T follicular helper cell (primary cell): Measurements from ENCODE around the gene LRRC42.
"Not testable (repeated sequence)": the region's sequence is repeated elsewhere in the genome, so short reads cannot be mapped to it uniquely, and the experiment has no call there.

Source experiments
- DNase-seq: peaks from one replicate; pipeline ENCODE4 v3.0.0-alpha.2; 2020; ENCODE audit warnings: low read depth

The LRRC42 gene

GRCh38 chr1:53967409-53968124 is 21.4 kb downstream of the LRRC42 start:
- DNase-seq = no peak

- no peak for DNase-seq
Observed at GRCh38 chr1:53968125-53968513, 22.0 kb downstream of the LRRC42 start.

GRCh38 chr1:53969323-53969722 is 23.2 kb downstream of the LRRC42 start:
- not testable (repeated sequence) for DNase-seq

GRCh38 chr1:53971718-53972117 is 25.6 kb downstream of the LRRC42 start:
- no peak for DNase-seq

GRCh38 chr1:53975861-53976260 is 29.7 kb downstream of the LRRC42 start:
- DNase-seq = no peak

- no peak for DNase-seq
Observed at GRCh38 chr1:53979712-53980450, 33.7 kb downstream of the LRRC42 start.

GRCh38 chr1:53981220-53981619 is 35.1 kb downstream of the LRRC42 start:
- DNase-seq = no peak

- no peak for DNase-seq
Observed at GRCh38 chr1:53982034-53982762, 36.0 kb downstream of the LRRC42 start.

GRCh38 chr1:53982763-53983104 is 36.6 kb downstream of the LRRC42 start:
- DNase-seq = no peak

- DNase-seq = no peak
Observed at GRCh38 chr1:53984726-53985125, 38.6 kb downstream of the LRRC42 start.

- no peak for DNase-seq
Observed at GRCh38 chr1:53986458-53986857, 40.3 kb downstream of the LRRC42 start.

- no peak for DNase-seq
Observed at GRCh38 chr1:53987880-53988279, 41.7 kb downstream of the LRRC42 start.

- DNase-seq = no peak
Observed at GRCh38 chr1:53992085-53992874, 46.1 kb downstream of the LRRC42 start.

- DNase-seq = not testable (repeated sequence)
Observed at GRCh38 chr1:53994516-53994915, 48.4 kb downstream of the LRRC42 start.

GRCh38 chr1:53995683-53996082 is 49.5 kb downstream of the LRRC42 start:
- no peak for DNase-seq

- DNase-seq = no peak
Observed at GRCh38 chr1:53998223-53998622, 52.1 kb downstream of the LRRC42 start.

GRCh38 chr1:53999920-54000319 is 53.8 kb downstream of the LRRC42 start:
- DNase-seq = no peak

GRCh38 chr1:54001591-54001990 is 55.4 kb downstream of the LRRC42 start:
- DNase-seq = no peak

- no peak for DNase-seq
Observed at GRCh38 chr1:54002544-54003248, 56.5 kb downstream of the LRRC42 start.

GRCh38 chr1:54003249-54003646 is 57.1 kb downstream of the LRRC42 start:
- DNase-seq = no peak

GRCh38 chr1:54003750-54004480 is 57.8 kb downstream of the LRRC42 start:
- DNase-seq = not testable (repeated sequence)
